Suppressor macrophage (primary cell): Measurements from ENCODE around the gene ADIPOR2.
A peak's percentile ranks its signal among the peaks of the same experiment; 100 is the strongest.
"Not testable (repeated sequence)": the region's sequence is repeated elsewhere in the genome, so short reads cannot be mapped to it uniquely, and the experiment has no call there.

Source experiments
- DNase-seq, 4 experiments: peaks; one replicate each; pipeline ENCODE4 v3.0.0-alpha.2; 2020 to 2022

ADIPOR2 gene

GRCh38 chr12:1665366-1665765 lies 25.5 kb upstream of the ADIPOR2 start:
- no peak for DNase-seq

DNA sequence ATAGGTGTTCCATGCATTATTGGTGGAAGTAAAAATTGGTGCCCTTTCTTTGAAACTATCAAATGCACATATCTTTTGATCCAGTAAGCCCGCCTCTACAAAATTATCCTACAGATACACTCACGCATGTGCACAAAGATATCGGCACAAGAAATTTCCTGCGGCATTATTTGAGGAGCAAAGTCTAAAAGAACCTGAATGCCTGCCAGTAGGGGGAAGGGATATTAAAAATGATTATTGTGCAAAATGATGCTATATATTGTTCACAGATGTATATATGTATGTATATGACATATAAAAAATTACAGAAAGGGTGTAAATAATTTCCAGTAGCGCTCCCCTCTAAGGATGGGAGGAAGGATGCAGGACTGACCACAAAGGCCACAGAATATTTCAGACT lies 24.7 kb upstream of the ADIPOR2 start:
- no peak for DNase-seq

DNA sequence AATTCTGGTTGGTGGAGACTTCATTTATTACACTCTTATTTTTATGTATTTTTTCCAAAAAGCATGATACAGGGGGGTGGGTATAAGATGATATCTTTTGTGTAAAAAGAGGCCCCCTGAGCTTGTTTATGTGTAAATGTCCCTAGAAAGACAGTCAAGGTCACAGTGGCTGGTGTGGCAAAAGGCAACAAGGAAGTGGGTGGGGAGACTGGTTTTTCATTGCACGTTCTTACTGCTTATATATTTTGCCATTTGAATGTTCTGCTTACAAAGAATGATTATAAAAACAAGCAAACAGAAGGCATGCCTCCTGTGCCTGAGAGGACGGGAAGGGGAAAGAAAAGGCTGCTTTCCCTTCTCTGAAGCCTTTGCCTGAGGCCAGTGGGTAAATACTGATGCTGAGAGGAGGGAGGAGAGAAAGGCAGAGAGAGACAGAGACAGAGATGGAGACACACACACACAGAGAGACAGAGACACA lies 24.1 kb upstream of the ADIPOR2 start:
- DNase-seq: peak in 3 of 4 experiments; percentile 36 to 44 (median 38)

DNA sequence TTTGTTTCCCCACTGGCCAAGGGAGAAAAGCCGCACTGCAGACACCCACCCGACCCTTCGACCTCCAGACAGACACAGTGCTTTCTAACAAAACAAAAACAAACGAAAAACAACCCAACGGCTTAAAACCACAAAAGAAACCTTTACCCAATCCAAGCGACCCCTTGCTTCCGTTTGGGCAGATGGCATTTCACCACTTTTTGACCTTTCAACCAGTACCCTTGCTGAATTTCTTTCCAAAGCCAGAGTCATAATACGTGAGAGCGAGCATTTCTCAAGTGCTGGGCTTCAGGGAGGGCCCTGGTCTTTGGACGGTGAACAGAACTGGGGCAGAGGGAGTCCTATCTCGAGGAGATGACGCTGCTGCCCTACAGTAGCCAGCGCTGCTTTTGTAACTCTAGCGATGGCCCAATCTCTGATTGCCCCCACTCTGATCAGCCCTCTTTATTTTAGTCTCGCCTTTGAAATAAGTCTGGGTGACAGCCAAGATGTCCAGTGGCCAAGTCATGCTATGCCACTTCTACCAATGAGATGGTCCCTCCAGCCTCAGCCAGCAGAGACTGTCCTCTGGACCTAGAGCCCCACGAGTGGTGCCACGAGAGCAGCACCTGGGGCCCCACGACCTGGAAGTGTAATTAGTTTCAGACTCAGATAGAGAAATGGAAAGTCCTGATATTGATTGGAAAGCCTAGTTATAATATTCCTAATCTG lies 21.9 kb upstream of the ADIPOR2 start:
- DNase-seq: peak; percentile 78 to 95 (median 86)

GRCh38 chr12:1670358-1671268 lies 20.3 kb upstream of the ADIPOR2 start:
- no peak for DNase-seq

DNA sequence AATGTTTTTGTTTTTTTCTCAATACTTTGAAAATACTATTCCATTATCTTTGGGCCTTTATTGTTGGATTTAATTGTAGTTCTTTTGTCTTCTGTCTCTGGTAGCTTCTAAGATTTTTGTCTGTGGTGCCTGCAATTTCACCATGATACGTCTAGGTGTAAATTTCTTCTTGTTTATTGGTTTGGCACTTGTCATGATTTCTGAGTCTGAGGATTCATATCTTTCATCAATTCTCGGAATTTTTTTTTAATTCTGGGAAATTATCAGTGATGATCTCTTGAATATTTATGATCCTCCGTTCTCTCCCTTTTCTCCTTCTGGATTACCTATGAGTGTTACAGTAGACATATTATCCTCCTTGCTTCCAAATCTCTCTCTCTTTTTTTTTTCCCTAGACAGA lies 14.8 kb upstream of the ADIPOR2 start:
- DNase-seq: no peak

DNA sequence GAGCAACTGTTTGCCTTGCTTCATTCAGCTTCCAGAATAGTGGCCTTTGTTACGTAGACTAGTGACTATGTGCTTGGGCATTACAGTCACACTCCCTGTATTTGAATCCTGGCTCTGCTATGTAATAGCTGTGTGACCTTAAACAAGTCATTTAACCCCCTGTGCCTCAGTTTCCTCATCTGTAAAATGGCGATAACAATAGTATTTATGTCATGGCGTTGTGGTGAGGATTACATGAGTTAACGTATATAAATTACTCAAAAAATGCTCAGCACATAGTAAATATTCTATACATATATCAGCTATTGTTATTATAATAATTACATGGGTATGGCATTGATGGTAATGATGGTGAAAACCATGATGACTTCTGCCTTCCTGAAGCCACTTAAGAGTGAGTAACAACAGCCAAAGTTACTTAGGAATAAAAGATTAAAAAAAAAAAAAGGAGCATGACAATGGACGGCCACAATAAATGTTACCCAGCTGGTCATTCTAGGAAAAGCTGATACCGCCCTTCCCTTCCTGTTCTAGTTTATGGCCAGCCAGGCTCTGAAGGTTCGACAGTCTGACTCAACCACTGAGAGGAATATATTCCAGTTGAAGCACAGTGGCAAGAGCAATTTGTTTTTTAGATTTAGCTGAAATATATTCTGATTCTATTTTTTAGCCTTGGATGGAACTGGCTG lies 9.9 kb upstream of the ADIPOR2 start:
- DNase-seq: no peak

DNA sequence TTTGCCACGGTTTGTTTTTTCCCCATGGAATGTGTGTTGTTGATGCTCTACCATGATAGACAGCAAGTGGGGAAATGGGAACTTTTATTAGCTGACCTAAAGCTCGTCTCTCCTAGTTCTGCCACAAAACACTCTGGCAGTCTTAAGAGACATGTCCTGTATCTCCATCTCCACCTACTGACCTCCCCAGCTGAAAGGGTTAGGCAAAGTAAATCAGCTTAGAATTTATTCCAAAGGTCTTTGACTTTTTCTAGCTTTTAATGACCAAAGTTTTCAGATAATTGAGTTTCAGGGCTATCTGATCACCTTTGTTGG lies 9.4 kb upstream of the ADIPOR2 start:
- no peak for DNase-seq

DNA sequence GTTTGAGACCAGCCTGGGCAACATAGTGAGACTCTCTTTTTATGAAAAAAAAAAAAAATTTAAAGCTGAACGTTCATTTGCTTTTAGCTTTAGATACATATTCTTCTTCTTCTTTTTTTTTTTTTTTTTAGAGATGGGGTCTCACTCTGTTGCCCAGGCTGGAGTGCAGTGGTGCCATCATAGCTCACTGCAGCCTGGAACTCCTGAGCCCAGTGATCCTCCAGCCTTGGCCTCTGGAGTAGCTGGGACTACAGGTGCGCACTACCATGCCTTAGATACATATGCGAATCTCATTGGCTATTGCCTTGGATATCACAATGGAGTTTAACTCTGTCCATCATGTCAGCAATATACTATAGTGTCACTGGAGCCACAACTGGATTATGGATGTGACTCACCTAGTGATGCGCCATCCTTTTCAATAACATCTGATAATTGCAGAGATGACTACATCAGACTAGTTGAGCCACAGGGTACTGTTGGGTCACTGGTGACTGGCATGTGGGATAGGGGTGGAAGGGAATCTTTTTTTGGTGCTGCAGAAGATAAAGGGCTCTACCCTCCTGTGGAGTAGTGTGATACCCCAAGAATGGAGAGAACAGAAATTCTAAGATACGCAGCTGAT lies 2.7 kb upstream of the ADIPOR2 start:
- peak in 1 of 4 experiments; percentile 40 for DNase-seq

DNA sequence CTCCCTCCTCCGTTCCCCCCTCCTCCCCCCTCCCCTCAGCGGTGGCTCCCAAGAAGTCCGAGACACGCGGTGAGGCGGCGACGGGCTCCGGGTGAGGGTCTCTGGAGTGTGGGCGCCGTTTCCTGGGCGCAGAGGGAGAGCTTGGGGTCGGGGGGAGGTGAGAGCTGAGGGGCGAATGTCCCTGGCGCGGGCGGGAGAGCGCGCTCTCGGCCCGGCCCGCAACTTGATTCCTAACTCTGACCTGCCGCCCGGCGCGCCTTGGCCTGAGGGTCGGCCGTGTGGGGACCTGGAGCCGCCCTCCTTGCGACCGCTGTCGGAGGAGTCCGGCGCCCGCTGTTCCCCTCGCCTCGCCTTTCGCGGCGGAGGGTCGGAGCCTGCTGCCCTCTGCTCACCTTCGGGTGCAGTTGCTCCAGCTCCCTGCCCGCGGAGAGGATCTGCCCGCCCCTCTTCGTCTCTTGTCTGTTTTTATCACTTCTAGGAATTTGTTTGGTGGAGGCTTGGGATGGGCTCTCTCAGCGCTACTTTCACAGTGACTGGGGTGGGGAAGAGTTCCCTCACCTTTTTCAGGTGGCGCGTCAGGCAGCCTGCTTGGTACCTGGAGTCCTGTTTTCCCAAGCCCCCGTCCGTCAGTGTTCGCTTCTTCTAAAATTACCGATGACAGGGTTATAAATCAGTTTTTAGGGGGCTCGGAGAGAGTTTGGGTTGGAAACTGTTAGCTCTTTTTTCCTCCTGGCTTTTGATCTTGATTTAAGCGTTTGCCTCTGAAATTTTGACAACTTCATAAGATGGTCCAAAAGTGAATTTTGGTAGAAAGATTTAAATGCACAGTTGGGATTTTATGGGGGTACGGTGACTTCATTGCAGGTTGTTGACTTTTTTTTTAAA lies 495 bp downstream of the ADIPOR2 start:
- peak; percentile 21 to 69 (median 46) for DNase-seq

DNA sequence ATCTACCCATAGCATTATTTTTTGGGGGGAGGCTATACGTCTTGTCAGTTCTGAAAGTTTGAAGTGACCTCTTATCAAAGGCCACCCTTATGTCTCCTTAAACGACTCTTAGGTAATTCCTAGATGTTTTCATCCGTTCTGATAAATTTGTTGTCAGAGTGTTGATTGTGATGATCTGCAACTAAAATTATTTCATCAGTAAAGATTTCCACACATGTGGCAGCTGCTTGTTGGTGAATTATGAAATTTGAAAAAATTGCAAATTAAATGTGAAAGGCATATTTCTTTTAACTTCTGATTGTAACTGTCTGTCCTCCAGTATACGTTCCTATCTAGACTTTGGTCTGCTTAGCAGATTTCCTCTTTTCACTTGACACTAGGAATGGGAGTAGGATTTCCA lies 1.4 kb downstream of the ADIPOR2 start:
- peak in 2 of 4 experiments; percentile 42 to 53 for DNase-seq

- DNase-seq: peak in 3 of 4 experiments; percentile 38 to 64 (median 59)
Observed at GRCh38 chr12:1692895-1693610, 2.2 kb downstream of the ADIPOR2 start.

- not testable (repeated sequence) for DNase-seq
Observed at GRCh38 chr12:1695097-1695496, 4.2 kb downstream of the ADIPOR2 start.

DNA sequence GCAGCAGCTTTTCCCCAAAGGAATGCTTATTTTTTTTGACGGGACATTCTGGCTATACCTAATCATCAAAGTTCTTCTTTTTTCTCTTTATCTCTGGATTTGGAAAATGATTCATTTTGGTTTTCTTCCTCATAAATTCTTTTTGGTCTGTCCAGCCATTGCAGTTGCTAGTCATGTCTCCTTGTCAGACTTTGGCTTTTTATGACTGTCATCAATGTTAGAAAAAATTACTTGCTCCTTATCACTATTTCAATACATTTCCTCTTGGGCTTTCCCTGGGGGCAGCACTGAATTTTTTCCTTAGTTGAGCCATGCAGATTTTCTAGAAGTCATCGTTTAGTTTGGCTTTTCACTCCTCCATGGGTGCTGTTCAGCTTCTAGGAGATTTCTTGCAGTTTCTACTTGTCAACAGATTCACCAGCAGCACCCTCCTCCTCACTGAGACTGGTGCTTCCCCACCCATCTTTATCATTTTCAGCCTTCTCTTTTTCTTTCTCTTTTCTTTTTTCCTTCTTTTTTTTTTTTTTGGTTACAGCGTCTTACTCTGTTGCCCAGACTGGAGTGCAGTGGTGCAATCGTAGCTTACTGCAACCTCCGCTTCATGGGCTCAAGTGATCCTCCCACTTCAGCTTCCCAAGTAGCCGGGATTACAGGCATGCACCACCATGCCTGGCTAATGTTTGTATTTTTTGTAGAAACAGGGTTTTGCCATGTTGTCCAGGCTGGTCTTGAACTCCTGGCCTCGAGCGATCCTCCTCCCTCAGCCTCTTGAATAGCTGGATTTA lies 5.2 kb downstream of the ADIPOR2 start:
- DNase-seq: peak in 2 of 4 experiments; percentile 28 to 36

GRCh38 chr12:1696800-1697199 lies 5.9 kb downstream of the ADIPOR2 start:
- peak in 2 of 4 experiments; percentile 39 to 48 for DNase-seq

DNA sequence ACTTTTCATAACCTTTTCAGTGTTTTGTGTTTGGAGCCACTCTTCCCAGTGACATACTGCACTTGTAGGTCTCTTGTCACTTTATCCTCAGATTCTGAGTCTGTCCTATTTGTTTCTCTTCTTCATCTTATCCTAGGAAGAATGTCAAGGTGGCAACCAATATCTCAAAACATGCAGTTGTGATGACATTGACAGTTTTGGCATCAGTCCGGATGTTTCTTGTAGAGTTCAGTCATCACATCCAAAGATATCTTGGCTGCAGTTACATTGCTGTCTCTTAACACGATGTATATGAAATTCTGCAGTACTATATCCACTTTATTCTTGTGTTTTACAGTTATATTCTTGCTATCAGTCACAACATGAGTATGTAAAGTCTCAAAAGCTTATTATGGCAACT lies 6.4 kb downstream of the ADIPOR2 start:
- no peak for DNase-seq

DNA sequence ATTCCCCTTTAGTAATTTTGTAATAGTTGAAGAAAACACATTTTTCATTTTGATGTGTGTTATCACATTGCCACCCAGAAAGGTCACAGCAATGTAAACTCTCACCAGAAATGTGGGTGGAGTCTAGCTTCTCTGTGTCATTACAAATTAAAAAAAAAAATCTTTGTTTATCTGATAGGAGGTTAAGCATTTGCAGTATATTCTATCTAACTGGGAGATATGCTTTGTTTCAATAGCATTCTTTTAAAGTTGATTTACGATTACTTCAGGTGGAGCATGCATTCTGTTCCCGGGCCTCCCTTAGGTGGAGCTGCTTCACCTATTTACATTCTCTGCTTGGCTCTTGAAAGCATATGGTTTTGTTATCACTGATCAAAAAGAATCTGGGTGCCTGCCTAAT lies 7.8 kb downstream of the ADIPOR2 start:
- no peak for DNase-seq

DNA sequence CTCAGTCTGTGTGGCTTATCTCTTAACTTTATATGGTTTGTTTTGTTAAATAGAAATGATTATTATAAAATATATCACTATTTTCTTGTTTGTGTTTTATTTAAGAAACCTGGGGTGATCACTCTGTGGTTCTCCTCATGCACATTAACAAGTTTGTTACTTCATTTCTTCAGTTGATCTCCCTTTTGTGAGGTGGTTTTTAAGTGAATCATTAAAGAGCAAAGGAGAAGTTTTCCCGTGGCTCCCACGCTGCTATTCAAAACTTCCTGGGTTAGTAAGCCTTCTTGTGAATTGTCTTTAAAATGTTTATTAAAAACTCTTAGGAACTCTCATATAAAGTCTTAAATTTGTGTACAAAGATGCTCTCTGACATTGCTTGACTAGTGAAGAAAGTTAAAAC lies 11.8 kb downstream of the ADIPOR2 start:
- DNase-seq: peak; percentile 17 to 54 (median 45)

- DNase-seq: no peak
Observed at GRCh38 chr12:1703771-1704722, 13.2 kb downstream of the ADIPOR2 start.
